Measurements from ENCODE around the gene MTRFR. TPM values are rescaled to one million over a fixed set of nuclear protein-coding genes. Genes with fewer than 3 reads are reported as not detected.

MTRFR gene
- polyA plus RNA-seq, 1 of the 3 experiments (the other 2 are of a cell fraction) = 6.6 TPM

DNA sequence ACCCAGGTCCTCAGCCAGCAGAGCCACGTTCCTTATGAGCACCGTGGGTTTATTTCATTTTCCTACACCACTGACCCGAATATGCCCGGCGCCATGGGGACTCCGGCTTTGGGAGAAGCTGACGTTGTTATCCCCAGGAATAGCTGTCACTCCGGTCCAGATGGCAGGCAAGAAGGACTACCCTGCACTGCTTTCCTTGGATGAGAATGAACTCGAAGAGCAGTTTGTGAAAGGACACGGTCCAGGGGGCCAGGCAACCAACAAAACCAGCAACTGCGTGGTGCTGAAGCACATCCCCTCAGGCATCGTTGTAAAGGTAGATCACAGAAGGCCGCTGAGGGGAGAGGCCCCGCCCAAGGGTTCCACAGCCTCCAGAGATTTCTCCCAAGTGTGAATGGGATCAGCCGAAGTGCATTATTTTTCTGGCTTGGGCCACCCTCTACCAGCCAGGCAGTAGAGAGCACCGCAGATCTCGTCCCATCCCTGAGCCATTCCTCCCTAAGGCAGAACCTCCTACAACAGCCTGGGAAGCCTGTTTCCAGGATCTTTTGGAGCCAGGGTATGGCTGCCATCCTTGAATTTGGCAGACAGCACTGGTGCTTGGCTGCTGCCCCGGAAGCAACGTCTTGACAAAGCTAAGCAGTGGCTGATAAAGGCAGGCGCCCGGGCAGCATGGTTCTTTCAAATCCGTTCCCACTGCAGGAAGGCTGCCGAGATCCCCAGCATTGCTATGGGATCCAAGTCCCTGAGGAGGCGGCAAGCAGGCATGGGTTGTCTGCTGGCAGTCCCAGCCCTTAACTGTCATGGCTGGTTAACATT lies 20.6 kb downstream of the MTRFR start:
- H3K4me1 ChIP-seq (ENCODE audit: control insufficient read depth in 1 of 2, insufficient read depth in 2 of 2, low read depth in 1 of 2, low read length in 1 of 2) = peaks cover 0 to 3% of the 10 kb centered on the region in 2 experiments; a peak in 2 of 4 replicates
- no peaks in the 10 kb centered on the region for H3K27me3 ChIP-seq (ENCODE audit: insufficient read depth)
- no peak for TF ChIP-seq MXI1 (IDR thresholded peaks at IDR 0.05; ENCODE audit: low read depth, low read length)
- TF ChIP-seq FOSL2 (IDR thresholded peaks at IDR 0.05; ENCODE audit: borderline replicate concordance, low read depth) = no peak
- no peak overlapping the region for H3K27ac ChIP-seq (ENCODE audit: low read depth in 2 of 2, low read length in 1 of 2)
- 91% methylated on average over 21 of the region's 24 CpGs for WGBS (ENCODE audit: low lambda C conversion rate)
- H2AFZ ChIP-seq (ENCODE audit: low read depth) = no peak overlapping the region
- peaks cover 25% of the 10 kb centered on the region for H3F3A ChIP-seq (replicated peaks; ENCODE audit: insufficient read depth)
- H3K4me3 ChIP-seq (ENCODE audit: low read depth in 2 of 2, low read length in 1 of 2) = no peak overlapping the region
- CTCF ChIA-PET = interaction anchor here (1.1 kb wide), 1 partner anchor 16 kb away, joined by 3 read pairs; no protein-coding TSS in a partner anchor
- H3K9ac ChIP-seq = no peak overlapping the region
- peaks cover 37 to 60% of the 10 kb centered on the region in 2 experiments for H3K36me3 ChIP-seq (replicated peaks in 1 of 2; ENCODE audit: control insufficient read depth in 1 of 2, insufficient read depth in 2 of 2, low read length in 1 of 2)
- no peak for DNase-seq
- no peaks in the 10 kb centered on the region for H3K9me3 ChIP-seq
- H3K4me2 ChIP-seq = no peak overlapping the region
- peaks cover 8% of the 10 kb centered on the region; the same call in 1 of the 2 replicates for H4K20me1 ChIP-seq (ENCODE audit: insufficient read depth)
- peaks cover 91% of the 10 kb centered on the region for H3K79me2 ChIP-seq (ENCODE audit: insufficient read depth)
- POLR2A ChIA-PET = interaction anchor here (1.0 kb wide), 2 partner anchors 16 to 21 kb away, joined by 3 to 4 read pairs; partner anchors contain the start of gene MPHOSPH9
- no peaks in the 10 kb centered on the region for H3K9me2 ChIP-seq

DNA sequence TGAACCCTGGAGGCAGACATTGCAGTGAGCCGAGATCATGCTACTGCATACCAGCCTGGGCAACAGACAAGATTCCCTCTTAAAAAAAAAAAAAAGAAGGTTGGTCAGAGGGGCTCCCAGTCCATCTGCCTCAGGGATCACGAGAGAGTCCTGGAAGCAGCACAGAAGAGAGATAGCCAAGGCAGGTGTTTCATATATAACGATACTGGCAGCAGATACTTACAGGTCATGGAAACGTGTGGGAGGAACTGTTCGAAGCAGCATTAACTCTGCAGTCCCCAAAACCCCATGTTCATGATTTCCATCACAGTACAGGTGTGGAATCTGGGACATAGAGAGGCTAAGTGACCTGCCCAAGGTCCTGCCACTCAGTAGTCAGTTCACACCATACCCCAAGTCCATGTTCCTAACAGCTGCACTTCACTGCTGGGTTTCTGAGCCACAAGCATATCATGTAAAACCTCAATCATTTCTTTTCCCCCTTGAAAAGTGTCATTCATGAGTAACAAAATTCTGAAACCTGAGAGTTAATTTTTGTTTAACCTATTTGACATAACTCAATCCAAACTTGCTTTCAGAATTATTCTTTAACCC lies 21.7 kb downstream of the MTRFR start:
- no peak for DNase-seq
- POLR2A ChIA-PET = no interaction called here
- Histone ChIP-seq H2AFZ (ENCODE audit: low read depth) (no peak overlapping the region), H3K9me2 (no peaks in the 10 kb centered on the region), H3K9ac (no peak overlapping the region), H3K9me3 (no peaks in the 10 kb centered on the region), H4K20me1 (ENCODE audit: insufficient read depth) (peaks cover 8% of the 10 kb centered on the region; the same call in 1 of the 2 replicates), H3F3A (replicated peaks; ENCODE audit: insufficient read depth) (peaks cover 30% of the 10 kb centered on the region), H3K4me2 (no peak overlapping the region), H3K27ac (ENCODE audit: low read depth in 2 of 2, low read length in 1 of 2) (no peak overlapping the region), H3K27me3 (ENCODE audit: insufficient read depth) (no peaks in the 10 kb centered on the region), H3K36me3 (replicated peaks in 1 of 2; ENCODE audit: control insufficient read depth in 1 of 2, insufficient read depth in 2 of 2, low read length in 1 of 2) (peaks cover 46 to 66% of the 10 kb centered on the region in 2 experiments), H3K79me2 (ENCODE audit: insufficient read depth) (peaks cover 83% of the 10 kb centered on the region), H3K4me3 (ENCODE audit: low read depth in 2 of 2, low read length in 1 of 2) (no peak overlapping the region), H3K4me1 (ENCODE audit: control insufficient read depth in 1 of 2, insufficient read depth in 2 of 2, low read depth in 1 of 2, low read length in 1 of 2) (peaks cover 0 to 3% of the 10 kb centered on the region in 2 experiments; a peak in 2 of 4 replicates)
- WGBS (ENCODE audit: low lambda C conversion rate) = 94% methylated on average over 5 of the region's 5 CpGs
- CTCF ChIA-PET = interaction anchor here (1.6 kb wide), 1 partner anchor 17 kb away, joined by 8 read pairs; no protein-coding TSS in a partner anchor
- TF ChIP-seq, protein P1, sequence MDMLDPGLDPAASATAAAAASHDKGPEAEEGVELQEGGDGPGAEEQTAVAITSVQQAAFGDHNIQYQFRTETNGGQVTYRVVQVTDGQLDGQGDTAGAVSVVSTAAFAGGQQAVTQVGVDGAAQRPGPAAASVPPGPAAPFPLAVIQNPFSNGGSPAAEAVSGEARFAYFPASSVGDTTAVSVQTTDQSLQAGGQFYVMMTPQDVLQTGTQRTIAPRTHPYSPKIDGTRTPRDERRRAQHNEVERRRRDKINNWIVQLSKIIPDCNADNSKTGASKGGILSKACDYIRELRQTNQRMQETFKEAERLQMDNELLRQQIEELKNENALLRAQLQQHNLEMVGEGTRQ (IDR thresholded peaks at IDR 0.05; ENCODE audit: borderline replicate concordance, low read depth, low read length) = no peak
- TF ChIP-seq FOXJ3 (CRISPR knock-in tag; IDR thresholded peaks at IDR 0.05) = no peak
- TF ChIP-seq JUND (IDR thresholded peaks at IDR 0.05) = no peak
- no peak for TF ChIP-seq RFX5 (IDR thresholded peaks at IDR 0.05; ENCODE audit: low read length)
- TF ChIP-seq, protein P2, sequence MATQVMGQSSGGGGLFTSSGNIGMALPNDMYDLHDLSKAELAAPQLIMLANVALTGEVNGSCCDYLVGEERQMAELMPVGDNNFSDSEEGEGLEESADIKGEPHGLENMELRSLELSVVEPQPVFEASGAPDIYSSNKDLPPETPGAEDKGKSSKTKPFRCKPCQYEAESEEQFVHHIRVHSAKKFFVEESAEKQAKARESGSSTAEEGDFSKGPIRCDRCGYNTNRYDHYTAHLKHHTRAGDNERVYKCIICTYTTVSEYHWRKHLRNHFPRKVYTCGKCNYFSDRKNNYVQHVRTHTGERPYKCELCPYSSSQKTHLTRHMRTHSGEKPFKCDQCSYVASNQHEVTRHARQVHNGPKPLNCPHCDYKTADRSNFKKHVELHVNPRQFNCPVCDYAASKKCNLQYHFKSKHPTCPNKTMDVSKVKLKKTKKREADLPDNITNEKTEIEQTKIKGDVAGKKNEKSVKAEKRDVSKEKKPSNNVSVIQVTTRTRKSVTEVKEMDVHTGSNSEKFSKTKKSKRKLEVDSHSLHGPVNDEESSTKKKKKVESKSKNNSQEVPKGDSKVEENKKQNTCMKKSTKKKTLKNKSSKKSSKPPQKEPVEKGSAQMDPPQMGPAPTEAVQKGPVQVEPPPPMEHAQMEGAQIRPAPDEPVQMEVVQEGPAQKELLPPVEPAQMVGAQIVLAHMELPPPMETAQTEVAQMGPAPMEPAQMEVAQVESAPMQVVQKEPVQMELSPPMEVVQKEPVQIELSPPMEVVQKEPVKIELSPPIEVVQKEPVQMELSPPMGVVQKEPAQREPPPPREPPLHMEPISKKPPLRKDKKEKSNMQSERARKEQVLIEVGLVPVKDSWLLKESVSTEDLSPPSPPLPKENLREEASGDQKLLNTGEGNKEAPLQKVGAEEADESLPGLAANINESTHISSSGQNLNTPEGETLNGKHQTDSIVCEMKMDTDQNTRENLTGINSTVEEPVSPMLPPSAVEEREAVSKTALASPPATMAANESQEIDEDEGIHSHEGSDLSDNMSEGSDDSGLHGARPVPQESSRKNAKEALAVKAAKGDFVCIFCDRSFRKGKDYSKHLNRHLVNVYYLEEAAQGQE (IDR thresholded peaks at IDR 0.05; ENCODE audit: low read depth, low read length) = no peak
- TF ChIP-seq, protein P3, sequence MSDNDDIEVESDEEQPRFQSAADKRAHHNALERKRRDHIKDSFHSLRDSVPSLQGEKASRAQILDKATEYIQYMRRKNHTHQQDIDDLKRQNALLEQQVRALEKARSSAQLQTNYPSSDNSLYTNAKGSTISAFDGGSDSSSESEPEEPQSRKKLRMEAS (IDR thresholded peaks at IDR 0.05; ENCODE audit: low read depth) = no peak
- TF ChIP-seq NFIC (IDR thresholded peaks at IDR 0.05; ENCODE audit: borderline replicate concordance) = no peak
- TF ChIP-seq ELF1 (IDR thresholded peaks at IDR 0.05) = no peak
- TF ChIP-seq FOSL2 (IDR thresholded peaks at IDR 0.05; ENCODE audit: borderline replicate concordance, low read depth) = no peak
- TF ChIP-seq GATA2 (CRISPR knock-in tag; IDR thresholded peaks at IDR 0.05) = no peak
- TF ChIP-seq RCOR1 (IDR thresholded peaks at IDR 0.05; ENCODE audit: low read length) = no peak
- TF ChIP-seq, protein P4, sequence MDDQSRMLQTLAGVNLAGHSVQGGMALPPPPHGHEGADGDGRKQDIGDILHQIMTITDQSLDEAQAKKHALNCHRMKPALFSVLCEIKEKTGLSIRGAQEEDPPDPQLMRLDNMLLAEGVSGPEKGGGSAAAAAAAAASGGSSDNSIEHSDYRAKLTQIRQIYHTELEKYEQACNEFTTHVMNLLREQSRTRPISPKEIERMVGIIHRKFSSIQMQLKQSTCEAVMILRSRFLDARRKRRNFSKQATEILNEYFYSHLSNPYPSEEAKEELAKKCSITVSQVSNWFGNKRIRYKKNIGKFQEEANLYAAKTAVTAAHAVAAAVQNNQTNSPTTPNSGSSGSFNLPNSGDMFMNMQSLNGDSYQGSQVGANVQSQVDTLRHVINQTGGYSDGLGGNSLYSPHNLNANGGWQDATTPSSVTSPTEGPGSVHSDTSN (IDR thresholded peaks at IDR 0.05) = no peak
- TF ChIP-seq, protein P5, sequence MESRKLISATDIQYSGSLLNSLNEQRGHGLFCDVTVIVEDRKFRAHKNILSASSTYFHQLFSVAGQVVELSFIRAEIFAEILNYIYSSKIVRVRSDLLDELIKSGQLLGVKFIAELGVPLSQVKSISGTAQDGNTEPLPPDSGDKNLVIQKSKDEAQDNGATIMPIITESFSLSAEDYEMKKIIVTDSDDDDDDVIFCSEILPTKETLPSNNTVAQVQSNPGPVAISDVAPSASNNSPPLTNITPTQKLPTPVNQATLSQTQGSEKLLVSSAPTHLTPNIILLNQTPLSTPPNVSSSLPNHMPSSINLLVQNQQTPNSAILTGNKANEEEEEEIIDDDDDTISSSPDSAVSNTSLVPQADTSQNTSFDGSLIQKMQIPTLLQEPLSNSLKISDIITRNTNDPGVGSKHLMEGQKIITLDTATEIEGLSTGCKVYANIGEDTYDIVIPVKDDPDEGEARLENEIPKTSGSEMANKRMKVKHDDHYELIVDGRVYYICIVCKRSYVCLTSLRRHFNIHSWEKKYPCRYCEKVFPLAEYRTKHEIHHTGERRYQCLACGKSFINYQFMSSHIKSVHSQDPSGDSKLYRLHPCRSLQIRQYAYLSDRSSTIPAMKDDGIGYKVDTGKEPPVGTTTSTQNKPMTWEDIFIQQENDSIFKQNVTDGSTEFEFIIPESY (IDR thresholded peaks at IDR 0.05; ENCODE audit: borderline replicate concordance, low read depth) = no peak
- TF ChIP-seq, protein P6, sequence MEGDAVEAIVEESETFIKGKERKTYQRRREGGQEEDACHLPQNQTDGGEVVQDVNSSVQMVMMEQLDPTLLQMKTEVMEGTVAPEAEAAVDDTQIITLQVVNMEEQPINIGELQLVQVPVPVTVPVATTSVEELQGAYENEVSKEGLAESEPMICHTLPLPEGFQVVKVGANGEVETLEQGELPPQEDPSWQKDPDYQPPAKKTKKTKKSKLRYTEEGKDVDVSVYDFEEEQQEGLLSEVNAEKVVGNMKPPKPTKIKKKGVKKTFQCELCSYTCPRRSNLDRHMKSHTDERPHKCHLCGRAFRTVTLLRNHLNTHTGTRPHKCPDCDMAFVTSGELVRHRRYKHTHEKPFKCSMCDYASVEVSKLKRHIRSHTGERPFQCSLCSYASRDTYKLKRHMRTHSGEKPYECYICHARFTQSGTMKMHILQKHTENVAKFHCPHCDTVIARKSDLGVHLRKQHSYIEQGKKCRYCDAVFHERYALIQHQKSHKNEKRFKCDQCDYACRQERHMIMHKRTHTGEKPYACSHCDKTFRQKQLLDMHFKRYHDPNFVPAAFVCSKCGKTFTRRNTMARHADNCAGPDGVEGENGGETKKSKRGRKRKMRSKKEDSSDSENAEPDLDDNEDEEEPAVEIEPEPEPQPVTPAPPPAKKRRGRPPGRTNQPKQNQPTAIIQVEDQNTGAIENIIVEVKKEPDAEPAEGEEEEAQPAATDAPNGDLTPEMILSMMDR (IDR thresholded peaks at IDR 0.05) = no peak
